PC-9 (cell line): Measurements from ENCODE around the gene TSHZ2. TPM values are rescaled to one million over a fixed set of nuclear protein-coding genes. Genes with fewer than 3 reads are reported as not detected.

Experiments used
- BruUV-seq: library from RNA; stranded (reverse); fragments of 400-500 nt; replicated peaks from 2 replicates; lab custom pipeline; 2021; lab: Mats Ljungman, UMichigan
- CTCF ChIA-PET: fragments of 300-600 bp; sonication (Branson Sonifier 250); formaldehyde crosslinking; loops from one replicate; lab custom pipeline; 2022; ENCODE audit warnings: antibody characterized with exemption; lab: Charles Lee
- POLR2A ChIA-PET: fragments of 300-600 bp; sonication (Branson Sonifier 250); formaldehyde crosslinking; loops from one replicate; lab custom pipeline; 2022; ENCODE audit warnings: antibody characterized with exemption; ENCODE audit not compliant: unreplicated experiment; lab: Charles Lee
- DNase-seq, 2 experiments: peaks; one replicate each; pipeline versions ENCODE4 v3.0.0 to v3.0.0-alpha.2; 2015 to 2022; ENCODE audit warnings: mixed read lengths in 1 of 2
- H2AFZ ChIP-seq: fragments of 200-600 bp; sonication (generic); 2 replicates; pipeline ENCODE4 v1.8.1; 2017; ENCODE audit warnings: antibody characterized with exemption
- H3F3A ChIP-seq: fragments of 200-600 bp; sonication (generic); 2 replicates; pipeline ENCODE4 v1.8.1; 2017; ENCODE audit warnings: antibody characterized with exemption, mild to moderate bottlenecking, low read depth; ENCODE audit not compliant: insufficient read depth
- H3K27ac ChIP-seq: fragments of 200-600 bp; sonication (generic); 2 replicates; pipeline ENCODE4 v1.6.1; 2016; ENCODE audit warnings: mixed run types
- H3K27me3 ChIP-seq: fragments of 200-600 bp; sonication (generic); 2 replicates; pipeline ENCODE4 v1.6.1; 2016; ENCODE audit warnings: low read depth, mixed run types; ENCODE audit not compliant: insufficient read depth
- H3K36me3 ChIP-seq: fragments of 200-600 bp; sonication (generic); 2 replicates; pipeline ENCODE4 v1.6.1; 2016; ENCODE audit warnings: low read depth, mixed run types
- H3K4me1 ChIP-seq: fragments of 200-600 bp; sonication (generic); replicated peaks from 2 replicates; pipeline ENCODE4 v1.6.1; 2016; ENCODE audit warnings: mixed run types; ENCODE audit not compliant: insufficient read depth
- H3K4me2 ChIP-seq: fragments of 200-600 bp; sonication (generic); 2 replicates; pipeline ENCODE4 v1.6.1; 2017; ENCODE audit warnings: mixed run types
- H3K4me3 ChIP-seq: fragments of 200-600 bp; sonication (generic); 2 replicates; pipeline ENCODE4 v1.6.1; 2016; ENCODE audit warnings: mixed run types
- H3K79me2 ChIP-seq: fragments of 200-600 bp; sonication (generic); 2 replicates; pipeline ENCODE4 v1.6.1; 2017; ENCODE audit warnings: low read depth, mixed run types
- H3K9me2 ChIP-seq: fragments of 200-600 bp; sonication (generic); 2 replicates; pipeline ENCODE4 v1.8.1; 2017; ENCODE audit warnings: mild to moderate bottlenecking; ENCODE audit not compliant: insufficient read depth
- H3K9me3 ChIP-seq: fragments of 200-600 bp; sonication (generic); 2 replicates; pipeline ENCODE4 v1.8.1; 2016; ENCODE audit warnings: low read depth; ENCODE audit not compliant: insufficient read depth
- H4K20me1 ChIP-seq: fragments of 200-600 bp; sonication (generic); 2 replicates; pipeline ENCODE4 v1.8.1; 2017; ENCODE audit not compliant: insufficient read depth
- CTCF ChIP-seq: fragments of 200-600 bp; sonication (generic); conservative IDR thresholded peaks from 2 replicates; pipeline ENCODE4 v1.6.1; 2017; ENCODE audit warnings: mixed run types, antibody characterized with exemption, mild to moderate bottlenecking, moderate library complexity
- EZH2 ChIP-seq: fragments of 200-600 bp; sonication (generic); IDR thresholded peaks from 2 replicates; pipeline ENCODE4 v1.8.0; 2017; ENCODE audit warnings: antibody characterized with exemption, low read depth
- intact Hi-C: fragments of 100-400 bp; cut with micrococcal nuclease; formaldehyde crosslinking; loops from one replicate; pipeline ENCODE4 v1.10.0; 2022; ENCODE audit not compliant: unreplicated experiment
- total RNA-seq: library from RNA; stranded (reverse); gene quantifications from 2 replicates; pipeline ENCODE4 v1.2.3, GENCODE V29; 2021

Gene TSHZ2
- total RNA-seq, 1 experiment from 2014 or later = not detected

GRCh38 chr20:53152228-53152627 lies 180.1 kb downstream of the TSHZ2 start:
- no peak for DNase-seq
- H3K27me3 ChIP-seq = peaks cover 12% of the 10 kb centered on the region; the same call in 1 of the 2 replicates
- no peaks in the 10 kb centered on the region for H4K20me1 ChIP-seq
- no TSS peak for BruUV-seq
- H2AFZ ChIP-seq = no peak overlapping the region
- TF ChIP-seq CTCF (no peak), EZH2 (no peak)
- no peak overlapping the region for H3K27ac ChIP-seq
- no peaks in the 10 kb centered on the region for H3K9me3 ChIP-seq
- intact Hi-C loops = no loop called here
- ChIA-PET POLR2A (no interaction called here), CTCF (no interaction called here)
- no peaks in the 10 kb centered on the region for H3F3A ChIP-seq
- H3K4me1 ChIP-seq = no peaks in the 10 kb centered on the region
- no peaks in the 10 kb centered on the region for H3K9me2 ChIP-seq
- no peak overlapping the region for H3K4me3 ChIP-seq
- no peaks in the 10 kb centered on the region for H3K36me3 ChIP-seq
- H3K4me2 ChIP-seq = no peak overlapping the region
- no peaks in the 10 kb centered on the region for H3K79me2 ChIP-seq

GRCh38 chr20:53154540-53154939 lies 182.4 kb downstream of the TSHZ2 start:
- Histone ChIP-seq H2AFZ (no peak overlapping the region), H3F3A (no peaks in the 10 kb centered on the region), H3K9me3 (no peaks in the 10 kb centered on the region), H4K20me1 (no peaks in the 10 kb centered on the region), H3K79me2 (no peaks in the 10 kb centered on the region), H3K4me3 (no peak overlapping the region), H3K4me2 (no peak overlapping the region), H3K27ac (no peak overlapping the region), H3K4me1 (no peaks in the 10 kb centered on the region), H3K9me2 (no peaks in the 10 kb centered on the region), H3K27me3 (peaks cover 4% of the 10 kb centered on the region; the same call in 1 of the 2 replicates), H3K36me3 (no peaks in the 10 kb centered on the region)
- intact Hi-C loops = no loop called here
- BruUV-seq = no TSS peak
- TF ChIP-seq CTCF (no peak), EZH2 (no peak)
- CTCF ChIA-PET = no interaction called here
- DNase-seq = no peak
- POLR2A ChIA-PET = no interaction called here

GRCh38 chr20:53157443-53158408 lies 185.6 kb downstream of the TSHZ2 start:
- no peak overlapping the region for H2AFZ ChIP-seq
- H3K4me2 ChIP-seq = no peak overlapping the region
- H3K4me3 ChIP-seq = no peak overlapping the region
- no peaks in the 10 kb centered on the region for H3K36me3 ChIP-seq
- H3K27me3 ChIP-seq = no peaks in the 10 kb centered on the region
- H3K79me2 ChIP-seq = no peaks in the 10 kb centered on the region
- BruUV-seq = no TSS peak
- intact Hi-C loops = loop anchor here (5.0 kb wide), 1 partner anchor 785 kb away; no protein-coding TSS in a partner anchor
- H3K9me3 ChIP-seq = no peaks in the 10 kb centered on the region
- no peaks in the 10 kb centered on the region for H3K9me2 ChIP-seq
- peak in 1 of 2 experiments; percentile 31 for DNase-seq
- H3K27ac ChIP-seq = no peak overlapping the region
- H4K20me1 ChIP-seq = no peaks in the 10 kb centered on the region
- CTCF ChIA-PET = no interaction called here
- POLR2A ChIA-PET = no interaction called here
- TF ChIP-seq EZH2 (no peak), CTCF (peak; percentile 69)
- no peaks in the 10 kb centered on the region for H3F3A ChIP-seq
- no peaks in the 10 kb centered on the region for H3K4me1 ChIP-seq
